Spleen (tissue), 7 donors: ENCODE data around the gene RPL21.
"Not testable (repeated sequence)": the region's sequence is repeated elsewhere in the genome, so short reads cannot be mapped to it uniquely, and the experiment has no call there.

Experiments used
- CTCF ChIP-seq, 11 experiments: fragments of 200-600 bp in 7 of 11; fragments of 450-650 bp in 4 of 11; sonication (generic) in 4 of 11; IDR thresholded peaks in 8 of 11; conservative IDR thresholded peaks in 3 of 11; 1 replicate in 7 of 11; 2 replicates in 4 of 11; pipeline versions ENCODE4 v1.4.0 to v1.8.0; 2016 to 2021; ENCODE audit warnings: antibody characterized with exemption in 11 of 11, inconsistent platforms in 4 of 11, mild to moderate bottlenecking in 1 of 11
- POLR2A ChIP-seq, 3 donors: fragments of 450-650 bp; IDR thresholded peaks; one replicate each; pipeline ENCODE4 v1.5.1; 2017; ENCODE audit warnings: antibody characterized with exemption in 3 of 3, mild to moderate bottlenecking in 1 of 3
- donor health status: DM: no; HTN: no; CAD: no; lungs with moderate emphysema.
- donor health status: DM: no; HTN: no; CAD: no.
- donor health status: DM: no; HTN: no; CAD: no.

DNA sequence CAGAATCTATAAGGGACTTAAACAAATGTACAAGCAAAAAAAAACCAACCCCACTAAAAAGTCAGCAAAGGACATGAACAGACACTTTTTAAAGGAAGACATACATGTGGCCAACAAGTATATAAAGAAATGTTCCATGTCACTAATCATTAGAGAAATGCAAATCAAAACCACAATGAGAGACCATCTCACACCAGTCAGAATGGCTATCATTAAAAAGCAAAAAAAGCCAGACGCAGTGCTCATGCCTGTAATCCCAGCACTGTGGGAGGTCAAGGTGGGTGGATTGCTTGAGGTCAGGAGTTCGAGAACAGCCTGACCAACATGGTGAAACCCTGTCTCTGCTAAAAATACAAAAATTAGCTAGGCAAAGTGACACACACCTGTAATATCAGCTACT is 29.3 kb upstream of the RPL21 start:
- not testable (repeated sequence) for TF ChIP-seq CTCF (IDR thresholded peaks at IDR 0.05 in 8 of 11, conservative IDR thresholded peaks at IDR 0.05 in 3 of 11); POLR2A (IDR thresholded peaks at IDR 0.05)
